HepG2 (cell line): ENCODE results near the gene MDP1. TPM values are rescaled to one million over a fixed set of nuclear protein-coding genes. Genes with fewer than 3 reads are reported as not detected.

Source experiments
- ATAC-seq: fragments of 200-7000 bp; cut with Tn5 transposase; 3 replicates; pipeline ENCODE4 v1.9.1; 2020; ENCODE audit warnings: mild to moderate bottlenecking, moderate library complexity
- BruUV-seq: library from RNA; stranded (reverse); fragments of 400-500 nt; replicated peaks from 2 replicates; lab custom pipeline; 2021; lab: Mats Ljungman, UMichigan
- CTCF ChIA-PET: fragments of 300-600 bp; formaldehyde crosslinking; extraction: SDS; loops from one replicate; lab custom pipeline; 2021; ENCODE audit warnings: low total read pairs, inconsistent platforms, low intra/inter-chr PET ratio; lab: Yijun Ruan, JAX
- POLR2A ChIA-PET: fragments of 350-600 bp; sonication (Branson Sonifier 250); formaldehyde crosslinking; loops from one replicate; lab custom pipeline; 2020; ENCODE audit warnings: antibody characterized with exemption, inconsistent platforms; lab: Yijun Ruan, JAX
- DNase-seq: peaks from one replicate; pipeline ENCODE4 v3.0.0-alpha.2; 2015; ENCODE audit warnings: low spot score
- FAIRE-seq: peaks from 3 replicates; lab custom pipeline; 2011; peaks lifted over from hg19 to GRCh38; lab: Jason Lieb, UNC
- H2AFZ ChIP-seq: one replicate; pipeline ENCODE4 v1.6.1; 2011; ENCODE audit warnings: low read length, inconsistent platforms
- H3K27ac ChIP-seq: fragments of 300-600 bp; 3 replicates; pipeline ENCODE4 v1.8.0; 2011; ENCODE audit warnings: mixed run types, mild to moderate bottlenecking, mixed read lengths, low read length, inconsistent platforms; ENCODE audit not compliant: insufficient read depth; ENCODE audit errors: extremely low read length
- H3K27me3 ChIP-seq, 2 experiments: fragments of 200-600 bp in 1 of 2; 2 replicates in 1 of 2; 3 replicates in 1 of 2; pipeline versions ENCODE4 v1.6.0 to v1.8.0; 2011; ENCODE audit warnings: low read length in 2 of 2, mild to moderate bottlenecking in 2 of 2, moderate library complexity in 2 of 2, inconsistent platforms in 1 of 2; ENCODE audit not compliant: insufficient read depth in 2 of 2, control insufficient read depth in 1 of 2
- H3K36me3 ChIP-seq, 2 experiments: fragments of 200-600 bp in 1 of 2; replicated peaks in 1 of 2; 2 replicates in 1 of 2; 3 replicates in 1 of 2; pipeline versions ENCODE4 v1.5.1 to v1.8.0; 2011; ENCODE audit warnings: low read length in 2 of 2, inconsistent platforms in 1 of 2; ENCODE audit not compliant: insufficient read depth in 2 of 2, control insufficient read depth in 1 of 2
- H3K4me1 ChIP-seq: 2 replicates; pipeline ENCODE4 v1.5.1; 2012; ENCODE audit warnings: low read length, inconsistent platforms; ENCODE audit not compliant: insufficient read depth
- H3K4me2 ChIP-seq: 2 replicates; pipeline ENCODE4 v1.6.0; 2011; ENCODE audit warnings: low read depth, low read length, inconsistent platforms
- H3K4me3 ChIP-seq, 3 experiments: fragments of 200-600 bp in 1 of 3; sonication (generic), shearing (Covaris generic) in 1 of 3; replicated peaks in 1 of 3; 2 replicates each; pipeline ENCODE4 v1.5.1; 2011 to 2016; ENCODE audit warnings: low read length in 3 of 3, inconsistent platforms in 2 of 3, low read depth in 2 of 3, mild to moderate bottlenecking in 2 of 3, control low read depth in 1 of 3, mixed read lengths in 1 of 3; ENCODE audit not compliant: insufficient read depth in 1 of 3
- H3K79me2 ChIP-seq: one replicate; pipeline ENCODE4 v1.6.1; 2011; ENCODE audit warnings: low read length, inconsistent platforms; ENCODE audit not compliant: insufficient read depth
- H3K9ac ChIP-seq: 2 replicates; pipeline ENCODE4 v1.6.0; 2011; ENCODE audit warnings: mild to moderate bottlenecking, low read depth, low read length, inconsistent platforms; ENCODE audit not compliant: insufficient read depth
- H3K9me3 ChIP-seq: 2 replicates; pipeline ENCODE4 v1.5.1; 2012; ENCODE audit warnings: mild to moderate bottlenecking, low read length
- H4K20me1 ChIP-seq: 2 replicates; pipeline ENCODE4 v1.6.0; 2011; ENCODE audit warnings: inconsistent platforms, mild to moderate bottlenecking, low read length, moderate library complexity; ENCODE audit not compliant: insufficient read depth
- ATF3 ChIP-seq: sonication (generic); formaldehyde crosslinking; IDR thresholded peaks from 2 replicates; pipeline ENCODE4 v1.4.0; 2020; ENCODE audit warnings: missing genetic modification reagents
- ATF7 ChIP-seq, 2 experiments: fragments of 450-650 bp in 1 of 2; sonication (generic) in 1 of 2; formaldehyde crosslinking in 1 of 2; IDR thresholded peaks; 2 replicates each; pipeline versions ENCODE4 v1.4.0 to v1.6.1; 2016 to 2020; ENCODE audit warnings: antibody characterized with exemption in 1 of 2, mild to moderate bottlenecking in 1 of 2, missing genetic modification reagents in 1 of 2
- BRD4 ChIP-seq: sonication (generic); formaldehyde crosslinking; IDR thresholded peaks from 2 replicates; pipeline ENCODE4 v1.4.0; 2020; ENCODE audit warnings: missing genetic modification reagents
- DMAP1 ChIP-seq: IDR thresholded peaks from 2 replicates; pipeline ENCODE4 v1.6.1; 2016
- ELF3 ChIP-seq: IDR thresholded peaks from 2 replicates; pipeline ENCODE4 v1.6.1; 2016; ENCODE audit warnings: missing genetic modification reagents, missing compliant biosample characterization
- FOXK1 ChIP-seq: sonication (generic); formaldehyde crosslinking; IDR thresholded peaks from 2 replicates; pipeline ENCODE4 v1.4.0; 2020; ENCODE audit warnings: low read depth, missing genetic modification reagents, borderline replicate concordance
- HIC2 ChIP-seq: sonication (generic); formaldehyde crosslinking; IDR thresholded peaks from 2 replicates; pipeline ENCODE4 v1.9.0; 2022; ENCODE audit warnings: low read depth, missing genetic modification reagents
- MED13 ChIP-seq: sonication (generic); formaldehyde crosslinking; IDR thresholded peaks from 2 replicates; pipeline ENCODE4 v1.5.0; 2020; ENCODE audit warnings: missing genetic modification reagents
- MIER3 ChIP-seq: IDR thresholded peaks from 2 replicates; pipeline ENCODE4 v1.6.1; 2016; ENCODE audit warnings: missing compliant biosample characterization, borderline replicate concordance
- MYC ChIP-seq: sonication (generic); formaldehyde crosslinking; IDR thresholded peaks from 2 replicates; pipeline ENCODE4 v1.9.0; 2021; ENCODE audit warnings: missing genetic modification reagents, borderline replicate concordance
- SYNCRIP ChIP-seq: fragments of 200-400 bp; formaldehyde crosslinking; IDR thresholded peaks from 2 replicates; pipeline ENCODE4 v1.6.1; 2018; ENCODE audit warnings: mild to moderate bottlenecking, low read depth, low read length; ENCODE audit not compliant: insufficient read depth
- TARDBP ChIP-seq: sonication (generic); formaldehyde crosslinking; IDR thresholded peaks from 2 replicates; pipeline ENCODE4 v1.8.0; 2022; ENCODE audit warnings: mild to moderate bottlenecking, missing genetic modification reagents
- TMF1 ChIP-seq: sonication (generic); formaldehyde crosslinking; IDR thresholded peaks from 2 replicates; pipeline ENCODE4 v1.8.1; 2022; ENCODE audit warnings: low read depth, missing genetic modification reagents
- ZNF619 ChIP-seq: sonication (generic); formaldehyde crosslinking; IDR thresholded peaks from 2 replicates; pipeline ENCODE4 v1.4.0; 2020; ENCODE audit warnings: mild to moderate bottlenecking, missing genetic modification reagents
- ZNF639 ChIP-seq: conservative IDR thresholded peaks from 2 replicates; pipeline ENCODE4 v1.6.1; 2018; ENCODE audit warnings: missing genetic modification reagents
- WGBS: methylation state at CpG from one replicate; pipeline ENCODE4 v1.1.6; 2017; ENCODE audit warnings: low lambda C conversion rate; 5-methylcytosine and 5-hydroxymethylcytosine counted together
- in situ Hi-C: cut with HindIII; loops from 2 replicates; pipeline ENCODE4 v1.10.0; 2017; ENCODE audit warnings: low pct_unique_long_range_greater_than_20kb; ENCODE audit not compliant: extremely low pct_ligation_motif_present
- intact Hi-C: fragments of 100-400 bp; cut with micrococcal nuclease; formaldehyde crosslinking; loops from one replicate; pipeline ENCODE4 v1.10.0; 2022; ENCODE audit not compliant: unreplicated experiment
- polyA plus RNA-seq, 8 experiments: library from polyadenylated mRNA; depleted of rRNA in 3 of 8; stranded (reverse) in 7 of 8; unstranded in 1 of 8; fragments of >200 nt; fragmentation: Illumina TruSeq in 4 of 8; extraction: Trizol in 4 of 8; gene quantifications; 2 replicates each; pipeline versions ENCODE4 v1.2.1 to v1.2.3, GENCODE V29; 2011 to 2016; ENCODE audit warnings: low read depth in 4 of 8, missing spikeins in 1 of 8, mixed read lengths in 1 of 8; ENCODE audit not compliant: insufficient read depth in 1 of 8
- total RNA-seq, 5 experiments: library from RNA; depleted of rRNA; stranded (reverse); fragments of >200 nt; fragmentation: Illumina TruSeq; extraction: Trizol; gene quantifications; 2 replicates each; pipeline ENCODE4 v1.2.3, GENCODE V29; 2016; ENCODE audit warnings: low read depth in 1 of 5
- TF ChIP-seq, protein P1 (sequence below): sonication (generic); formaldehyde crosslinking; IDR thresholded peaks from 2 replicates; pipeline ENCODE4 v1.9.0; 2021; ENCODE audit warnings: missing genetic modification reagents, mild to moderate bottlenecking, borderline replicate concordance
- TF ChIP-seq, protein P2 (sequence below): sonication (generic); formaldehyde crosslinking; IDR thresholded peaks from 2 replicates; pipeline ENCODE4 v1.4.0; 2020; ENCODE audit warnings: missing genetic modification reagents, borderline replicate concordance

Gene MDP1
- total and polyA plus RNA-seq, 2 of the 13 experiments (the other 11 are each of a cell fraction or from before 2014, with no cell fraction given): 44.1 to 48.7 TPM

- H4K20me1 ChIP-seq: no peaks in the 10 kb centered on the region
- ChIA-PET CTCF (no interaction called here), POLR2A (interaction anchor here (1.5 to 2.7 kb wide), 4 partner anchors 8 to 19 kb away, joined by 3 to 13 read pairs (median 6); partner anchors contain the start of genes IPO4, MDP1 and TM9SF1)
- peaks cover 2% of the 10 kb centered on the region for H3K79me2 ChIP-seq
- no peaks in the 10 kb centered on the region for H3K27me3 ChIP-seq
- 100% methylated on average over 2 of the region's 2 CpGs for WGBS
- no peak overlapping the region for H3K9ac ChIP-seq
- H3K9me3 ChIP-seq: no peaks in the 10 kb centered on the region
- H3K4me1 ChIP-seq: peaks cover 14% of the 10 kb centered on the region
- no TSS peak for BruUV-seq
- H3K4me2 ChIP-seq: no peak overlapping the region
- intact Hi-C loops (no loop called here), in situ Hi-C loops (no loop called here)
- H2AFZ ChIP-seq: no peak overlapping the region
- no peak overlapping the region for H3K4me3 ChIP-seq
- no peak overlapping the region for H3K27ac ChIP-seq
- peaks cover 39 to 56% of the 10 kb centered on the region in 2 experiments for H3K36me3 ChIP-seq
- ATAC-seq (no peak), DNase-seq (no peak), FAIRE-seq (no peak)
- TF ChIP-seq, protein P1, sequence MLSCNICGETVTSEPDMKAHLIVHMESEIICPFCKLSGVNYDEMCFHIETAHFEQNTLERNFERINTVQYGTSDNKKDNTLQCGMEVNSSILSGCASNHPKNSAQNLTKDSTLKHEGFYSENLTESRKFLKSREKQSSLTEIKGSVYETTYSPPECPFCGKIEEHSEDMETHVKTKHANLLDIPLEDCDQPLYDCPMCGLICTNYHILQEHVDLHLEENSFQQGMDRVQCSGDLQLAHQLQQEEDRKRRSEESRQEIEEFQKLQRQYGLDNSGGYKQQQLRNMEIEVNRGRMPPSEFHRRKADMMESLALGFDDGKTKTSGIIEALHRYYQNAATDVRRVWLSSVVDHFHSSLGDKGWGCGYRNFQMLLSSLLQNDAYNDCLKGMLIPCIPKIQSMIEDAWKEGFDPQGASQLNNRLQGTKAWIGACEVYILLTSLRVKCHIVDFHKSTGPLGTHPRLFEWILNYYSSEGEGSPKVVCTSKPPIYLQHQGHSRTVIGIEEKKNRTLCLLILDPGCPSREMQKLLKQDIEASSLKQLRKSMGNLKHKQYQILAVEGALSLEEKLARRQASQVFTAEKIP (CRISPR knock-in tag): no peak
- no peak for TF ChIP-seq ATF7 (IDR thresholded peaks at IDR 0.05)
- TF ChIP-seq ATF7 (CRISPR knock-in tag; IDR thresholded peaks at IDR 0.05): no peak
- TF ChIP-seq ZNF619: no peak
- no peak for TF ChIP-seq ELF3
- TF ChIP-seq MED13 (CRISPR knock-in tag): no peak
- TF ChIP-seq TMF1: 0 out of 2 replicates have a peak, but pooled peaks have one; percentile 26
- TF ChIP-seq MIER3 (CRISPR knock-in tag): no peak
- no peak for TF ChIP-seq BRD4 (CRISPR knock-in tag)
- TF ChIP-seq ZNF639 (CRISPR knock-in tag): no peak
- TF ChIP-seq DMAP1 (CRISPR knock-in tag): no peak
- no peak for TF ChIP-seq FOXK1 (CRISPR knock-in tag)
- no peak for TF ChIP-seq SYNCRIP
- no peak for TF ChIP-seq MYC (CRISPR knock-in tag)
- TF ChIP-seq, protein P2, sequence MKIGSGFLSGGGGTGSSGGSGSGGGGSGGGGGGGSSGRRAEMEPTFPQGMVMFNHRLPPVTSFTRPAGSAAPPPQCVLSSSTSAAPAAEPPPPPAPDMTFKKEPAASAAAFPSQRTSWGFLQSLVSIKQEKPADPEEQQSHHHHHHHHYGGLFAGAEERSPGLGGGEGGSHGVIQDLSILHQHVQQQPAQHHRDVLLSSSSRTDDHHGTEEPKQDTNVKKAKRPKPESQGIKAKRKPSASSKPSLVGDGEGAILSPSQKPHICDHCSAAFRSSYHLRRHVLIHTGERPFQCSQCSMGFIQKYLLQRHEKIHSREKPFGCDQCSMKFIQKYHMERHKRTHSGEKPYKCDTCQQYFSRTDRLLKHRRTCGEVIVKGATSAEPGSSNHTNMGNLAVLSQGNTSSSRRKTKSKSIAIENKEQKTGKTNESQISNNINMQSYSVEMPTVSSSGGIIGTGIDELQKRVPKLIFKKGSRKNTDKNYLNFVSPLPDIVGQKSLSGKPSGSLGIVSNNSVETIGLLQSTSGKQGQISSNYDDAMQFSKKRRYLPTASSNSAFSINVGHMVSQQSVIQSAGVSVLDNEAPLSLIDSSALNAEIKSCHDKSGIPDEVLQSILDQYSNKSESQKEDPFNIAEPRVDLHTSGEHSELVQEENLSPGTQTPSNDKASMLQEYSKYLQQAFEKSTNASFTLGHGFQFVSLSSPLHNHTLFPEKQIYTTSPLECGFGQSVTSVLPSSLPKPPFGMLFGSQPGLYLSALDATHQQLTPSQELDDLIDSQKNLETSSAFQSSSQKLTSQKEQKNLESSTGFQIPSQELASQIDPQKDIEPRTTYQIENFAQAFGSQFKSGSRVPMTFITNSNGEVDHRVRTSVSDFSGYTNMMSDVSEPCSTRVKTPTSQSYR (CRISPR knock-in tag): 0 out of 2 replicates have a peak, but pooled peaks have one; percentile 9
- TF ChIP-seq HIC2: no peak
- TF ChIP-seq TARDBP (CRISPR knock-in tag): 0 out of 2 replicates have a peak, but pooled peaks have one; percentile 31
- 0 out of 2 replicates have a peak, but pooled peaks have one; percentile 16 for TF ChIP-seq ATF3
Observed at GRCh38 chr14:24207625-24208024, 8.2 kb downstream of the MDP1 start.
